Neural cell (in vitro differentiated cells): Measurements from ENCODE around the gene DNAJC3. TPM values are rescaled to one million over a fixed set of nuclear protein-coding genes. Genes with fewer than 3 reads are reported as not detected.

ENCODE experiments used
- H2AFZ ChIP-seq: fragments of 200-600, 300-800 bp; sonication (generic), shearing (Covaris generic); 2 replicates; pipeline ENCODE4 v1.6.0; 2014; ENCODE audit warnings: low read depth, mild to moderate bottlenecking, antibody characterized with exemption, low read length, moderate library complexity
- H3F3A ChIP-seq: fragments of 200-600 bp; shearing (Covaris generic); 2 replicates; pipeline ENCODE4 v1.6.1; 2016; ENCODE audit warnings: mild to moderate bottlenecking, moderate library complexity, mixed read lengths, antibody characterized with exemption, low read length; ENCODE audit not compliant: insufficient read depth, poor library complexity, severe bottlenecking
- H3K27ac ChIP-seq: fragments of 200-600, 300-800 bp; sonication (generic), shearing (Covaris generic); 2 replicates; pipeline ENCODE4 v1.5.1; 2014; ENCODE audit warnings: mild to moderate bottlenecking, low read length, moderate library complexity
- H3K27me3 ChIP-seq: fragments of 300-800, 200-600 bp; sonication (generic), shearing (Covaris generic); 2 replicates; pipeline ENCODE4 v1.6.0; 2014; ENCODE audit warnings: mild to moderate bottlenecking, low read depth, low read length, moderate library complexity; ENCODE audit not compliant: insufficient read depth
- H3K36me3 ChIP-seq: fragments of 300-800, 200-600 bp; sonication (generic), shearing (Covaris generic); 2 replicates; pipeline ENCODE4 v1.5.1; 2014; ENCODE audit warnings: mild to moderate bottlenecking, antibody characterized with exemption, low read length, moderate library complexity; ENCODE audit not compliant: insufficient read depth
- H3K4me2 ChIP-seq: fragments of 300-800, 200-600 bp; sonication (generic), shearing (Covaris generic); 2 replicates; pipeline ENCODE4 v1.6.0; 2014; ENCODE audit warnings: mild to moderate bottlenecking, low read length
- H3K4me3 ChIP-seq: fragments of 300-800, 200-600 bp; sonication (generic), shearing (Covaris generic); 2 replicates; pipeline ENCODE4 v1.5.1; 2014; ENCODE audit warnings: mild to moderate bottlenecking, low read length, moderate library complexity
- H3K79me2 ChIP-seq: fragments of 200-600 bp; shearing (Covaris generic); replicated peaks from 2 replicates; pipeline ENCODE4 v1.6.0; 2014; ENCODE audit warnings: mild to moderate bottlenecking, low read length, moderate library complexity; ENCODE audit not compliant: insufficient read depth
- H3K9ac ChIP-seq: fragments of 300-800, 200-600 bp; sonication (generic), shearing (Covaris generic); 2 replicates; pipeline ENCODE4 v1.6.1; 2016; ENCODE audit warnings: mild to moderate bottlenecking, low read length, mixed read lengths
- H3K9me2 ChIP-seq: fragments of 200-600 bp; shearing (Covaris generic); 2 replicates; pipeline ENCODE4 v1.6.1; 2016; ENCODE audit warnings: mild to moderate bottlenecking, low read length, mixed read lengths; ENCODE audit not compliant: insufficient read depth
- H3K9me3 ChIP-seq: fragments of 200-600, 300-800 bp; sonication (generic), shearing (Covaris generic); 2 replicates; pipeline ENCODE4 v1.6.1; 2016; ENCODE audit warnings: mild to moderate bottlenecking, mixed run types, low read length, moderate library complexity, mixed read lengths
- H4K20me1 ChIP-seq: fragments of 200-600 bp; shearing (Covaris generic); 2 replicates; pipeline ENCODE4 v1.6.1; 2016; ENCODE audit warnings: mild to moderate bottlenecking, mixed run types; ENCODE audit not compliant: insufficient read depth
- EP300 ChIP-seq: fragments of 450-650 bp; conservative IDR thresholded peaks from 2 replicates; pipeline ENCODE4 v1.6.1; 2014; ENCODE audit warnings: antibody characterized with exemption, mild to moderate bottlenecking, moderate library complexity; ENCODE audit not compliant: poor library complexity, severe bottlenecking
- EZH2 ChIP-seq: fragments of 200-600, 300-800 bp; shearing (Covaris generic), sonication (generic); IDR thresholded peaks from 2 replicates; pipeline ENCODE4 v1.6.1; 2014; ENCODE audit warnings: antibody characterized with exemption, low read length, borderline replicate concordance, mild to moderate bottlenecking; ENCODE audit not compliant: insufficient read depth, poor library complexity, severe bottlenecking
- MXI1 ChIP-seq: fragments of 450-650 bp; conservative IDR thresholded peaks from 2 replicates; pipeline ENCODE4 v1.6.1; 2014; ENCODE audit warnings: antibody characterized with exemption, mild to moderate bottlenecking; ENCODE audit not compliant: poor library complexity, severe bottlenecking
- POLR2AphosphoS5 ChIP-seq: IDR thresholded peaks from 2 replicates; pipeline ENCODE4 v1.6.1; 2012
- RAD21 ChIP-seq: fragments of 450-650 bp; conservative IDR thresholded peaks from 2 replicates; pipeline ENCODE4 v1.6.1; 2014; ENCODE audit warnings: antibody characterized with exemption, mild to moderate bottlenecking, moderate library complexity
- SMC3 ChIP-seq: fragments of 450-650 bp; conservative IDR thresholded peaks from 2 replicates; pipeline ENCODE4 v1.6.1; 2014; ENCODE audit warnings: antibody characterized with exemption, mild to moderate bottlenecking, moderate library complexity; ENCODE audit not compliant: poor library complexity
- TAF1 ChIP-seq: IDR thresholded peaks from 2 replicates; pipeline ENCODE4 v1.6.1; 2012; ENCODE audit warnings: low read depth
- polyA plus RNA-seq: library from polyadenylated mRNA; depleted of rRNA; stranded (reverse); fragments of >200 nt; gene quantifications from 2 replicates; pipeline ENCODE4 v1.2.3, GENCODE V29; 2014
- TF ChIP-seq, protein P1 (sequence below): IDR thresholded peaks from 2 replicates; pipeline ENCODE4 v1.6.1; 2012; ENCODE audit warnings: borderline replicate concordance
- TF ChIP-seq, protein P2 (sequence below): fragments of 450-650 bp; IDR thresholded peaks from 2 replicates; pipeline ENCODE4 v1.5.1; 2014; ENCODE audit warnings: antibody characterized with exemption, mild to moderate bottlenecking, moderate library complexity; ENCODE audit not compliant: poor library complexity, severe bottlenecking

The DNAJC3 gene
- polyA plus RNA-seq, 1 donor from 2014 or later: 8.2 TPM

- no peaks in the 10 kb centered on the region for H4K20me1 ChIP-seq
- no peaks in the 10 kb centered on the region for H3K9me2 ChIP-seq
These were observed 64.0 kb downstream of the DNAJC3 start for GRCh38 chr13:95740979-95741320.

GRCh38 chr13:95741584-95742563 lies 64.9 kb downstream of the DNAJC3 start:
- TF ChIP-seq TAF1: no peak
- TF ChIP-seq, protein P1, sequence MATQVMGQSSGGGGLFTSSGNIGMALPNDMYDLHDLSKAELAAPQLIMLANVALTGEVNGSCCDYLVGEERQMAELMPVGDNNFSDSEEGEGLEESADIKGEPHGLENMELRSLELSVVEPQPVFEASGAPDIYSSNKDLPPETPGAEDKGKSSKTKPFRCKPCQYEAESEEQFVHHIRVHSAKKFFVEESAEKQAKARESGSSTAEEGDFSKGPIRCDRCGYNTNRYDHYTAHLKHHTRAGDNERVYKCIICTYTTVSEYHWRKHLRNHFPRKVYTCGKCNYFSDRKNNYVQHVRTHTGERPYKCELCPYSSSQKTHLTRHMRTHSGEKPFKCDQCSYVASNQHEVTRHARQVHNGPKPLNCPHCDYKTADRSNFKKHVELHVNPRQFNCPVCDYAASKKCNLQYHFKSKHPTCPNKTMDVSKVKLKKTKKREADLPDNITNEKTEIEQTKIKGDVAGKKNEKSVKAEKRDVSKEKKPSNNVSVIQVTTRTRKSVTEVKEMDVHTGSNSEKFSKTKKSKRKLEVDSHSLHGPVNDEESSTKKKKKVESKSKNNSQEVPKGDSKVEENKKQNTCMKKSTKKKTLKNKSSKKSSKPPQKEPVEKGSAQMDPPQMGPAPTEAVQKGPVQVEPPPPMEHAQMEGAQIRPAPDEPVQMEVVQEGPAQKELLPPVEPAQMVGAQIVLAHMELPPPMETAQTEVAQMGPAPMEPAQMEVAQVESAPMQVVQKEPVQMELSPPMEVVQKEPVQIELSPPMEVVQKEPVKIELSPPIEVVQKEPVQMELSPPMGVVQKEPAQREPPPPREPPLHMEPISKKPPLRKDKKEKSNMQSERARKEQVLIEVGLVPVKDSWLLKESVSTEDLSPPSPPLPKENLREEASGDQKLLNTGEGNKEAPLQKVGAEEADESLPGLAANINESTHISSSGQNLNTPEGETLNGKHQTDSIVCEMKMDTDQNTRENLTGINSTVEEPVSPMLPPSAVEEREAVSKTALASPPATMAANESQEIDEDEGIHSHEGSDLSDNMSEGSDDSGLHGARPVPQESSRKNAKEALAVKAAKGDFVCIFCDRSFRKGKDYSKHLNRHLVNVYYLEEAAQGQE: no peak
- TF ChIP-seq, protein P2, sequence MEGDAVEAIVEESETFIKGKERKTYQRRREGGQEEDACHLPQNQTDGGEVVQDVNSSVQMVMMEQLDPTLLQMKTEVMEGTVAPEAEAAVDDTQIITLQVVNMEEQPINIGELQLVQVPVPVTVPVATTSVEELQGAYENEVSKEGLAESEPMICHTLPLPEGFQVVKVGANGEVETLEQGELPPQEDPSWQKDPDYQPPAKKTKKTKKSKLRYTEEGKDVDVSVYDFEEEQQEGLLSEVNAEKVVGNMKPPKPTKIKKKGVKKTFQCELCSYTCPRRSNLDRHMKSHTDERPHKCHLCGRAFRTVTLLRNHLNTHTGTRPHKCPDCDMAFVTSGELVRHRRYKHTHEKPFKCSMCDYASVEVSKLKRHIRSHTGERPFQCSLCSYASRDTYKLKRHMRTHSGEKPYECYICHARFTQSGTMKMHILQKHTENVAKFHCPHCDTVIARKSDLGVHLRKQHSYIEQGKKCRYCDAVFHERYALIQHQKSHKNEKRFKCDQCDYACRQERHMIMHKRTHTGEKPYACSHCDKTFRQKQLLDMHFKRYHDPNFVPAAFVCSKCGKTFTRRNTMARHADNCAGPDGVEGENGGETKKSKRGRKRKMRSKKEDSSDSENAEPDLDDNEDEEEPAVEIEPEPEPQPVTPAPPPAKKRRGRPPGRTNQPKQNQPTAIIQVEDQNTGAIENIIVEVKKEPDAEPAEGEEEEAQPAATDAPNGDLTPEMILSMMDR: no peak
- no peak for TF ChIP-seq EZH2
- TF ChIP-seq POLR2AphosphoS5: no peak
- no peak for TF ChIP-seq EP300
- no peak for TF ChIP-seq MXI1
- TF ChIP-seq RAD21: no peak
- TF ChIP-seq SMC3: no peak
- Histone ChIP-seq H3K9ac (no peak overlapping the region), H3K4me3 (no peak overlapping the region), H3K9me2 (no peaks in the 10 kb centered on the region), H3K27me3 (no peaks in the 10 kb centered on the region), H4K20me1 (no peaks in the 10 kb centered on the region), H2AFZ (no peak overlapping the region), H3K9me3 (no peaks in the 10 kb centered on the region), H3K27ac (no peak overlapping the region), H3K4me2 (no peak overlapping the region), H3K36me3 (no peaks in the 10 kb centered on the region), H3F3A (no peaks in the 10 kb centered on the region), H3K79me2 (no peaks in the 10 kb centered on the region)

More at GRCh38 chr13:95740979-95741320, 64.0 kb downstream of the DNAJC3 start:
- Histone ChIP-seq H3K9me3 (no peaks in the 10 kb centered on the region), H3K36me3 (no peaks in the 10 kb centered on the region), H3K9ac (no peak overlapping the region), H3K27ac (no peak overlapping the region), H3F3A (no peaks in the 10 kb centered on the region), H3K79me2 (no peaks in the 10 kb centered on the region), H3K4me3 (no peak overlapping the region), H2AFZ (no peak overlapping the region), H3K27me3 (no peaks in the 10 kb centered on the region), H3K4me2 (no peak overlapping the region)
- TF ChIP-seq EZH2 (no peak), MXI1 (no peak), EP300 (no peak), RAD21 (no peak), POLR2AphosphoS5 (no peak), SMC3 (no peak)
- TF ChIP-seq, protein P2: no peak
